SK-N-SH treated with all-trans-retinoic acid at 6 μM for 48 hours (cell line): ENCODE results near the gene FLAD1.

Experiments used
- ATAC-seq: fragments of 200-7000 bp; cut with Tn5 transposase; 3 replicates; pipeline ENCODE4 v1.9.1; 2020; ENCODE audit warnings: mild to moderate bottlenecking, moderate library complexity
- ARNTL ChIP-seq: fragments of 450-650 bp; formaldehyde crosslinking; IDR thresholded peaks from 2 replicates; pipeline ENCODE4 v1.5.0; 2020; ENCODE audit warnings: low read depth, mild to moderate bottlenecking, moderate library complexity, borderline replicate concordance
- BACH2 ChIP-seq: fragments of 250-450 bp; sonication (Bioruptor Pico); IDR thresholded peaks from 2 replicates; pipeline ENCODE4 v1.9.0; 2021; ENCODE audit warnings: mild to moderate bottlenecking, borderline replicate concordance
- CSDC2 ChIP-seq: fragments of 250-450 bp; sonication (Bioruptor Pico); IDR thresholded peaks from 2 replicates; pipeline ENCODE4 v1.5.0; 2020; ENCODE audit warnings: mild to moderate bottlenecking, moderate library complexity
- ESRRG ChIP-seq: fragments of 250-450 bp; sonication (Bioruptor Pico); IDR thresholded peaks from 2 replicates; pipeline ENCODE4 v1.6.1; 2021; ENCODE audit warnings: mild to moderate bottlenecking
- GLIS3 ChIP-seq: fragments of 250-450 bp; sonication (Bioruptor Pico); IDR thresholded peaks from 2 replicates; pipeline ENCODE4 v1.5.0; 2020; ENCODE audit warnings: mild to moderate bottlenecking, moderate library complexity
- ISL1 ChIP-seq: fragments of 250-450 bp; sonication (Bioruptor Pico); IDR thresholded peaks from 2 replicates; pipeline ENCODE4 v2.1.2; 2022; ENCODE audit warnings: mild to moderate bottlenecking, moderate library complexity
- PATZ1 ChIP-seq: fragments of 250-450 bp; sonication (Bioruptor Pico); IDR thresholded peaks from 2 replicates; pipeline ENCODE4 v1.8.0; 2020; ENCODE audit warnings: mild to moderate bottlenecking, moderate library complexity, borderline replicate concordance
- POU6F1 ChIP-seq: fragments of 250-450 bp; sonication (Bioruptor Pico); IDR thresholded peaks from 2 replicates; pipeline ENCODE4 v1.8.0; 2021; ENCODE audit warnings: low read depth, mild to moderate bottlenecking, moderate library complexity, borderline replicate concordance
- PPARA ChIP-seq: fragments of 250-450 bp; sonication (Bioruptor Pico); IDR thresholded peaks from 2 replicates; pipeline ENCODE4 v1.5.0; 2020; ENCODE audit warnings: mild to moderate bottlenecking, borderline replicate concordance
- RARB ChIP-seq: fragments of 250-450 bp; sonication (Bioruptor Pico); IDR thresholded peaks from 2 replicates; pipeline ENCODE4 v1.8.0; 2021; ENCODE audit warnings: mild to moderate bottlenecking, moderate library complexity
- SNAI2 ChIP-seq: fragments of 250-450 bp; sonication (Bioruptor Pico); IDR thresholded peaks from 2 replicates; pipeline ENCODE4 v1.5.0; 2020; ENCODE audit warnings: mild to moderate bottlenecking, moderate library complexity
- TCF4 ChIP-seq: fragments of 250-450 bp; sonication (Bioruptor Pico); IDR thresholded peaks from 2 replicates; pipeline ENCODE4 v1.8.0; 2021; ENCODE audit warnings: mild to moderate bottlenecking, moderate library complexity, borderline replicate concordance
- TOX ChIP-seq: fragments of 250-450 bp; sonication (Bioruptor Pico); IDR thresholded peaks from 2 replicates; pipeline ENCODE4 v1.8.0; 2021; ENCODE audit warnings: mild to moderate bottlenecking, moderate library complexity, borderline replicate concordance
- TSHZ2 ChIP-seq: fragments of 250-450 bp; sonication (Bioruptor Pico); IDR thresholded peaks from 2 replicates; pipeline ENCODE4 v1.5.0; 2020; ENCODE audit warnings: mild to moderate bottlenecking, moderate library complexity
- ZFP3 ChIP-seq: fragments of 250-450 bp; sonication (Bioruptor Pico); IDR thresholded peaks from 2 replicates; pipeline ENCODE4 v1.5.0; 2020; ENCODE audit warnings: mild to moderate bottlenecking, moderate library complexity
- ZFP30 ChIP-seq: fragments of 450-650 bp; formaldehyde crosslinking; IDR thresholded peaks from 2 replicates; pipeline ENCODE4 v1.5.0; 2022; ENCODE audit warnings: mild to moderate bottlenecking, moderate library complexity
- ZNF565 ChIP-seq: fragments of 450-650 bp; formaldehyde crosslinking; conservative IDR thresholded peaks from 2 replicates; pipeline ENCODE4 v1.5.0; 2020; ENCODE audit warnings: low read depth, mild to moderate bottlenecking, moderate library complexity
- ZNF70 ChIP-seq: fragments of 450-650 bp; formaldehyde crosslinking; IDR thresholded peaks from 2 replicates; pipeline ENCODE4 v1.5.0; 2020; ENCODE audit warnings: mild to moderate bottlenecking, moderate library complexity
- ZNF8 ChIP-seq: fragments of 450-650 bp; formaldehyde crosslinking; IDR thresholded peaks from 2 replicates; pipeline ENCODE4 v1.5.0; 2020; ENCODE audit warnings: mild to moderate bottlenecking, moderate library complexity
- TF ChIP-seq, protein P1 (sequence below): fragments of 250-450 bp; sonication (Bioruptor Pico); IDR thresholded peaks from 2 replicates; pipeline ENCODE4 v1.5.1; 2021; ENCODE audit warnings: mild to moderate bottlenecking, moderate library complexity
- TF ChIP-seq, protein P2 (sequence below): fragments of 250-450 bp; sonication (Bioruptor Pico); IDR thresholded peaks from 2 replicates; pipeline ENCODE4 v1.5.1; 2020; ENCODE audit warnings: low read depth, mild to moderate bottlenecking, moderate library complexity

The FLAD1 gene

DNA sequence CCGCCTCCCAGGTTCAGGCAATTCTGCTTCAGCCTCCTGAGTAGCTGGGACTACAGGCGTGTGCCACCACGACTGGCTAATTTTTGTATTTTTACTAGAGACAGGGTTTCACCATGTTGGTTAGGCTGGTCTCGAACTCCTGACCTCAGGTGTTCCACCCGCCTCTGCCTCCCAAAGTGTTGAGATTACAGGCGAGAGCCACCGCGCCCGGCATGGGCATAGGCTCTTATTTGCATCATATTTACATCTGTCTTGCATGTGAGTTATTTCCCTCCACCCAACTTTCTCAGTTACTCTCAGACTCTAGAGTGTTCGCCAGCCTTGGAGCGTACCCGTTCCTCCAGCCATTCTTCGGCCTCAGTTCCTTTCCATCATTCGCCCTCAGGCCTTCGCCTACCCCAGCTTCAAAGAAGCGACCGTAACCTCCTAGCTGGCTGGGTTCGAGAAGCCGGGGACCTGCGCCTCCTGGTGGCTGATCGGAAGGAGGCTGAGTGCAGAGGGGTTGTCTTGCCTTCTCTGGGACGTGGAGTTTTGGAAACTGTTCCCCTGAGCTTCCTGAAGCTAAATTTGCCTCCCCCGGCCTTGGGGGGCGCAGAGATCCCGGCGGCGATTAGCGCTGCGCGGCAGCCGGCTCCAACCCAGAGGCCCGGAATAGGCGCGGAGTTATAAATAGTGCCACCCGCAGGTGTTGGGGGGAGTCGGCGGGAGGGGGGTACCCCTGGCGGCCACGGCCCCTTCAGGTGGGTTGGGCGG is 15.8 kb downstream of the FLAD1 start:
- peak; percentile 6 for ATAC-seq
- no peak for TF ChIP-seq RARB
- no peak for TF ChIP-seq ZNF8
- TF ChIP-seq PATZ1 (CRISPR knock-in tag) = no peak
- no peak for TF ChIP-seq CSDC2 (CRISPR knock-in tag)
- no peak for TF ChIP-seq TSHZ2 (CRISPR knock-in tag)
- TF ChIP-seq BACH2 (CRISPR knock-in tag) = no peak
- TF ChIP-seq, protein P1, sequence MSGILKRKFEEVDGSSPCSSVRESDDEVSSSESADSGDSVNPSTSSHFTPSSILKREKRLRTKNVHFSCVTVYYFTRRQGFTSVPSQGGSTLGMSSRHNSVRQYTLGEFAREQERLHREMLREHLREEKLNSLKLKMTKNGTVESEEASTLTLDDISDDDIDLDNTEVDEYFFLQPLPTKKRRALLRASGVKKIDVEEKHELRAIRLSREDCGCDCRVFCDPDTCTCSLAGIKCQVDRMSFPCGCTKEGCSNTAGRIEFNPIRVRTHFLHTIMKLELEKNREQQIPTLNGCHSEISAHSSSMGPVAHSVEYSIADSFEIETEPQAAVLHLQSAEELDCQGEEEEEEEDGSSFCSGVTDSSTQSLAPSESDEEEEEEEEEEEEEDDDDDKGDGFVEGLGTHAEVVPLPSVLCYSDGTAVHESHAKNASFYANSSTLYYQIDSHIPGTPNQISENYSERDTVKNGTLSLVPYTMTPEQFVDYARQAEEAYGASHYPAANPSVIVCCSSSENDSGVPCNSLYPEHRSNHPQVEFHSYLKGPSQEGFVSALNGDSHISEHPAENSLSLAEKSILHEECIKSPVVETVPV (CRISPR knock-in tag) = no peak
- TF ChIP-seq GLIS3 (CRISPR knock-in tag) = no peak
- TF ChIP-seq ZNF565 (CRISPR knock-in tag) = no peak
- TF ChIP-seq ESRRG = no peak
- no peak for TF ChIP-seq TOX
- no peak for TF ChIP-seq TCF4 (CRISPR knock-in tag)
- TF ChIP-seq ZFP3 = no peak
- no peak for TF ChIP-seq SNAI2 (CRISPR knock-in tag)
- no peak for TF ChIP-seq POU6F1 (CRISPR knock-in tag)

GRCh38 chr1:154999571-155000410 is 16.6 kb downstream of the FLAD1 start:
- TF ChIP-seq, protein P2, sequence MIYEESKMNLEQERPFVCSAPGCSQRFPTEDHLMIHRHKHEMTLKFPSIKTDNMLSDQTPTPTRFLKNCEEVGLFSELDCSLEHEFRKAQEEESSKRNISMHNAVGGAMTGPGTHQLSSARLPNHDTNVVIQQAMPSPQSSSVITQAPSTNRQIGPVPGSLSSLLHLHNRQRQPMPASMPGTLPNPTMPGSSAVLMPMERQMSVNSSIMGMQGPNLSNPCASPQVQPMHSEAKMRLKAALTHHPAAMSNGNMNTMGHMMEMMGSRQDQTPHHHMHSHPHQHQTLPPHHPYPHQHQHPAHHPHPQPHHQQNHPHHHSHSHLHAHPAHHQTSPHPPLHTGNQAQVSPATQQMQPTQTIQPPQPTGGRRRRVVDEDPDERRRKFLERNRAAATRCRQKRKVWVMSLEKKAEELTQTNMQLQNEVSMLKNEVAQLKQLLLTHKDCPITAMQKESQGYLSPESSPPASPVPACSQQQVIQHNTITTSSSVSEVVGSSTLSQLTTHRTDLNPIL (CRISPR knock-in tag) = no peak
- TF ChIP-seq ZNF70 (CRISPR knock-in tag) = no peak
- no peak for TF ChIP-seq SNAI2 (CRISPR knock-in tag)
- no peak for TF ChIP-seq ZFP3
- TF ChIP-seq GLIS3 (CRISPR knock-in tag) = no peak
- no peak for TF ChIP-seq ZNF8
- TF ChIP-seq ZNF565 (CRISPR knock-in tag) = no peak
- no peak for TF ChIP-seq TOX
- TF ChIP-seq PPARA (CRISPR knock-in tag) = no peak
- no peak for ATAC-seq

- ATAC-seq = peak; percentile 0
- TF ChIP-seq ZNF70 (CRISPR knock-in tag) (no peak), ZFP30 (no peak), TOX (no peak), ARNTL (CRISPR knock-in tag) (no peak), TSHZ2 (CRISPR knock-in tag) (no peak), TCF4 (CRISPR knock-in tag) (no peak), ISL1 (CRISPR knock-in tag) (no peak), PPARA (CRISPR knock-in tag) (no peak), ZNF8 (no peak), POU6F1 (CRISPR knock-in tag) (no peak)
Observed at GRCh38 chr1:155000411-155000725, 17.2 kb downstream of the FLAD1 start.
